CD4-positive, CD25-positive, alpha-beta regulatory T cell (primary cell): ENCODE measurements around the gene C14orf132. TPM values are rescaled to one million over a fixed set of nuclear protein-coding genes. Genes with fewer than 3 reads are reported as not detected.

Experiments used
- ATAC-seq, 2 donors: fragments of 150-1000 bp; cut with Tn5 transposase; one replicate each; pipeline ENCODE4 v1.10.0; 2021; ENCODE audit warnings: low read depth in 2 of 2, moderate number of reproducible peaks in 2 of 2, moderate library complexity in 1 of 2
- DNase-seq, 3 donors: peaks; one replicate each; pipeline versions ENCODE4 v3.0.0 to v3.0.0-alpha.2; 2012 to 2022; ENCODE audit warnings: mixed read lengths in 1 of 3
- H3K27ac ChIP-seq: one replicate; pipeline ENCODE4 v1.7.0; 2013; ENCODE audit warnings: mild to moderate bottlenecking, low read length; ENCODE audit not compliant: insufficient read depth, poor library complexity, severe bottlenecking
- H3K27me3 ChIP-seq: one replicate; pipeline ENCODE4 v1.7.0; 2013; ENCODE audit warnings: low read length; ENCODE audit not compliant: control insufficient read depth, insufficient read depth
- H3K36me3 ChIP-seq: one replicate; pipeline ENCODE4 v1.7.0; 2013; ENCODE audit warnings: mild to moderate bottlenecking, low read length, moderate library complexity; ENCODE audit not compliant: control insufficient read depth, insufficient read depth
- H3K4me1 ChIP-seq: 2 replicates; pipeline ENCODE4 v1.7.0; 2013; ENCODE audit warnings: mild to moderate bottlenecking, low read length; ENCODE audit not compliant: insufficient read depth, control insufficient read depth, poor library complexity, severe bottlenecking
- H3K4me3 ChIP-seq: one replicate; pipeline ENCODE4 v1.7.0; 2013; ENCODE audit warnings: low read depth, mild to moderate bottlenecking, low read length, moderate library complexity
- H3K9me3 ChIP-seq, 2 experiments: 1 replicate in 1 of 2; 2 replicates in 1 of 2; pipeline ENCODE4 v1.7.0; 2013; ENCODE audit warnings: low read length in 2 of 2, mild to moderate bottlenecking in 1 of 2, moderate library complexity in 1 of 2; ENCODE audit not compliant: control insufficient read depth in 2 of 2
- H3K27ac Mint-ChIP-seq, 3 donors: one replicate each; pipeline ENCODE4 v1.8.0; 2020 to 2022; ENCODE audit warnings: mild to moderate bottlenecking in 3 of 3, mixed read lengths in 3 of 3, moderate library complexity in 2 of 3
- H3K27me3 Mint-ChIP-seq: one replicate; pipeline ENCODE4 v1.8.0; 2022; ENCODE audit warnings: mild to moderate bottlenecking, mixed read lengths
- H3K36me3 Mint-ChIP-seq: one replicate; pipeline ENCODE4 v1.8.0; 2020; ENCODE audit warnings: mixed read lengths
- H3K4me1 Mint-ChIP-seq, 4 donors: one replicate each; pipeline ENCODE4 v1.8.0; 2020 to 2022; ENCODE audit warnings: mixed read lengths in 4 of 4, mild to moderate bottlenecking in 1 of 4
- H3K4me3 Mint-ChIP-seq, 4 donors: one replicate each; pipeline ENCODE4 v1.8.0; 2020 to 2022; ENCODE audit warnings: mild to moderate bottlenecking in 4 of 4, mixed read lengths in 4 of 4, moderate library complexity in 3 of 4
- H3K9me3 Mint-ChIP-seq, 7 donors: one replicate each; pipeline ENCODE4 v1.8.0; 2020 to 2022; ENCODE audit warnings: mixed read lengths in 7 of 7, mild to moderate bottlenecking in 3 of 7, moderate library complexity in 2 of 7
- polyA plus RNA-seq, 4 donors: library from polyadenylated mRNA; unstranded; fragments of 300-500 nt; fragmentation: Illumina TruSeq; gene quantifications; one replicate each; pipeline ENCODE4 v1.2.3, GENCODE V29; 2021
- total RNA-seq: library from RNA; stranded (reverse); gene quantifications from one replicate; pipeline ENCODE4 v1.2.3, GENCODE V29; 2022

C14orf132 gene
- total and polyA plus RNA-seq, 5 donors from 2014 or later: 0.20 to 1.2 (median 0.30) TPM; not detected in 1

DNA sequence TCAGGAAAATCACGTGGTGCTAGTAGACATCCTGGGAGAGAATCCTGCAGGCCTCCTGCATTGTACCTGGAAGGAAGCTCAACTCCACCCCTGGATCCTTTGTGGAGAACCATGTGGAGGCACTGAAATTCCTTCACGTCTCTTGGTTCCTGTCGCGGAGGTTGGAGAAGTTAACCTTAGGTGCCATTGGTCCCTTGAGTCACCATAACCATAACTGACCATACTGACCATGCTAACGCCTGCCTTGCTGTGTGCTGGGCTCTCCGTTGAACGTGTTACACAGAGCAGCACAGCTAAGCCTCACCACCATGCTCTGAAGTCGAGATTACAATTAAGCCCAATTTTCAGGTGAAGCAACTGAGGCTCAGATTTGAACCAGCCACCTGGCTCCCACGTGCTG lies 18.6 kb downstream of the C14orf132 start:
- DNase-seq (no peak), ATAC-seq (no peak)
- Histone ChIP-seq H3K4me1 (no peaks in the 10 kb centered on the region), H3K4me3 (no peak overlapping the region), H3K27ac (no peak overlapping the region), H3K27me3 (peaks cover 3% of the 10 kb centered on the region), H3K9me3 (no peaks in the 10 kb centered on the region), H3K36me3 (no peaks in the 10 kb centered on the region)
- H3K36me3 Mint-ChIP-seq: no peaks in the 10 kb centered on the region
- H3K4me3 Mint-ChIP-seq: no peak overlapping the region
- H3K27me3 Mint-ChIP-seq: peaks cover 32% of the 10 kb centered on the region
- no peaks in the 10 kb centered on the region for H3K9me3 Mint-ChIP-seq
- no peak overlapping the region for H3K27ac Mint-ChIP-seq
- H3K4me1 Mint-ChIP-seq: no peaks in the 10 kb centered on the region

DNA sequence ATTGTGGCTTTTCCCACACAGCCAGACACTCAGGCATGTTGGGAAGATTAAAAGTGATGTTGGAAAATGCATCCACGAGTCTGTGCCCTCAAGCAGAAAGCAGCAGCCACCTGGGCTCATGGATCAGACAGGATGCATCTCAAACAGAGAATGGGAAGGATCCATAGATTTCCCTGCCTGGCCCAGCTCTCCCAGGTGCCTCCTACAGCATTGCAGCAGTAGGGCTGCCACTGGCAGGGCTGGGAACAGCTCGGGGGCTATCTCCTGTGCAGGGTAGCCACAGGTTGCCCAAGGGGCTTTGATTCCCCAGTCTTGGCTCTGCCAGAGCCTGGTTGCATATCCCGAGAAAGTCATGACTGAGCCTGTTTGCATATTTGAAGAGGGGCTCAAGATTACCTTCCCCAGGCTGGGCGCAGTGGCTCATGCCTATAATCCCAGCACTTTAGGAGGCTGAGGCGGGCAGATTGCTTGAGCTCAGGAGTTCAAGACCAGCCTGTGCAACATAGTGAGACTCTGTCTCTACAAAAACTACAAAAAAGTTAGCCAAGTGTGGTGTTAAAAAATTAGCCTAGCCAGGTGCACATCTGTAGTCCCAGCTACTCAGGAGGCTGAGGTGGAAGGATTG lies 19.5 kb downstream of the C14orf132 start:
- H3K27me3 Mint-ChIP-seq: peaks cover 30% of the 10 kb centered on the region
- no peaks in the 10 kb centered on the region for H3K4me1 Mint-ChIP-seq
- H3K9me3 Mint-ChIP-seq: no peaks in the 10 kb centered on the region
- no peak overlapping the region for H3K4me3 ChIP-seq
- no peaks in the 10 kb centered on the region for H3K9me3 ChIP-seq
- no peaks in the 10 kb centered on the region for H3K36me3 ChIP-seq
- ATAC-seq: no peak
- H3K4me1 ChIP-seq: no peaks in the 10 kb centered on the region
- no peak for DNase-seq
- no peak overlapping the region for H3K27ac ChIP-seq
- H3K27me3 ChIP-seq: peaks cover 3% of the 10 kb centered on the region
- H3K4me3 Mint-ChIP-seq: no peak overlapping the region
- no peaks in the 10 kb centered on the region for H3K36me3 Mint-ChIP-seq
- H3K27ac Mint-ChIP-seq: no peak overlapping the region

DNA sequence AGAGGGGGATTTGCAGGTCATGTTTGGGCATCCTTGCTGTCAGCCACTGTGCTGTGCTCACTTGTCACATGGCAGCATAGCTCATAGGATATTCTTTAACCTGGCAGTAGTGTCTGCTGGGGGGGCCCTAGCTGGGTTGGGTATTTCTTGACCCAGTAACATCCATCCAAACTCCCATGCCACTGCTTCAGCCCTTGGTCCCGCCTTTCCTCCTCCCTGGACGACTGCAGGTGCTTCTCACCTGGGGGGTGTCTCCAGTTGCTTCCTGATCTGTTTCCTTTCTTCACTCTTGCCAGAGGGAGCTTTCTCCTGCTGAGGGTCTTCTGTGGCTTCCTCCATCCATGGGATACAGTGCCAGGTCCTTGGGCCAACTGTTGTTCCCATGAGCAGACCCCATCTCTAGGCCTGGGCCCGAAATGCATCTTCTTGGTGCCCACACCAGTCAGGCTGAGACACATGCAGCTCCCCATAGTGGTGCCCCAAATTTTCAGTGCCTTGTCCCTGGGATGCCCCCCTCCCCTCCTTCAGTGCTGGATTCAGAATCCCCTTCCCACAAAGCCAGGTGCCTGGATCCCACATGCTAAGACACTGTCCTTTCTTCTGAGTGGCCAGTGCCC lies 20.5 kb downstream of the C14orf132 start:
- DNase-seq (no peak), ATAC-seq (no peak)
- H3K27ac Mint-ChIP-seq: no peak overlapping the region
- H3K27me3 Mint-ChIP-seq: peaks cover 25% of the 10 kb centered on the region
- no peaks in the 10 kb centered on the region for H3K9me3 ChIP-seq
- H3K36me3 Mint-ChIP-seq: no peaks in the 10 kb centered on the region
- H3K27ac ChIP-seq: no peak overlapping the region
- H3K27me3 ChIP-seq: peaks cover 3% of the 10 kb centered on the region
- no peak overlapping the region for H3K4me3 Mint-ChIP-seq
- H3K4me3 ChIP-seq: no peak overlapping the region
- H3K4me1 ChIP-seq: no peaks in the 10 kb centered on the region
- no peaks in the 10 kb centered on the region for H3K36me3 ChIP-seq
- H3K9me3 Mint-ChIP-seq: no peaks in the 10 kb centered on the region
- H3K4me1 Mint-ChIP-seq: no peaks in the 10 kb centered on the region

DNA sequence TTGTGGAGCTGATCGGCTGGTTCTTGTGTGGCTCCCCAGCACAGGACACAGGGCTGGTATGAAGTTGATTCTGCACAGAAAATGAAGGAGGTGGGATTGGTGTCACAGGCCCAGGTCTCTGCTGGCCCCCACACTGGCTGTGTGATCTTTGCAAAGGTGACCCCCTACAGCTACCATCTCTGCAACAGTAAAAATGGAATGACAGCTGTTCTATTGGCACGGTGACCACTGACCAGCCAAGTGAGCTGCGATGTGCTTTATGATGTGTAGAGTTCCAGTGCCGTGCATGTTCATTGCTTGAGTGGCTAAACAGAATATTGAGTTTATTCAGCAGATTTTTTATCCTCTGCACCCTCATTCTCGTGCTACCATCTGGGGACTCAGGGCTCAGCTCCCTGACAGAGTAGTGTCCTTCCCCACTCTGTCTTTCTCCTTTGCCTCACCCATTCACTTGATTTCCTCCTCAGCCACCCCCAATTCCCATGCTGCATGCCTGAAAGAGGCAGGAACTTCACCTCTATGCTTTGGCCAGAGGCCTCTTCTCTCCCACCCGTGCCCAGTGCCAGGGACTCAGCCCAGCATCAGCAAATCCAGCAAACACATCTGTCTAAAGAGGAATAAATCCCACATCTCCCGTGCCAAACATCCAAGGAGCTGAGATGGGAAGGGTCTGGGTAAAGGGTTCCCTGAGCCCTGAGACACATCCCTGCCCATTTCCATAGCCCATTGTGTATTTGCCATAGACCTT lies 21.2 kb downstream of the C14orf132 start:
- Mint-ChIP-seq H3K27ac (no peak overlapping the region), H3K36me3 (no peaks in the 10 kb centered on the region), H3K4me1 (no peaks in the 10 kb centered on the region), H3K27me3 (peaks cover 24% of the 10 kb centered on the region), H3K4me3 (no peak overlapping the region), H3K9me3 (no peaks in the 10 kb centered on the region)
- Histone ChIP-seq H3K4me3 (no peak overlapping the region), H3K36me3 (no peaks in the 10 kb centered on the region), H3K4me1 (no peaks in the 10 kb centered on the region), H3K27ac (no peak overlapping the region), H3K9me3 (no peaks in the 10 kb centered on the region), H3K27me3 (peaks cover 3% of the 10 kb centered on the region)
- no peak for ATAC-seq
- DNase-seq: no peak

DNA sequence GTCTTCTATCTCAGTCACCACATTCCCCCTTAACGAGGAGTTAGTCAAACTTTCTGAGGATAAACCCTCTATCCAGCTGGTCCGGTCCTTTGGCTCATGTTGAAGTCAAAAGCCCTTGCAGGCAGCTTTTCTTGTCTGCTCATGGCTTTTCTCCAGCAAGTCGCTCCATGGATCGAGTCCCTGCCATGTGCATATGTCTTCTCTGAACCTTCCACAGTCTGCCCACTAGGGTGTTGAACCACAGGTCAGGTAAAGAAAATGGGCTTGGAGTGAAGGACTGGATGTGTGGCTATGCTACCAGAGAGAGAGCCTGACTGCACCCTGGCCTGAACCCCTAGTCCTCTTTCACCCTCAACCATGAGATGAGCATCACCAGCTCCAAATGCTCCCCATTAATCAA lies 22.8 kb downstream of the C14orf132 start:
- H3K4me3 Mint-ChIP-seq: no peak overlapping the region

DNA sequence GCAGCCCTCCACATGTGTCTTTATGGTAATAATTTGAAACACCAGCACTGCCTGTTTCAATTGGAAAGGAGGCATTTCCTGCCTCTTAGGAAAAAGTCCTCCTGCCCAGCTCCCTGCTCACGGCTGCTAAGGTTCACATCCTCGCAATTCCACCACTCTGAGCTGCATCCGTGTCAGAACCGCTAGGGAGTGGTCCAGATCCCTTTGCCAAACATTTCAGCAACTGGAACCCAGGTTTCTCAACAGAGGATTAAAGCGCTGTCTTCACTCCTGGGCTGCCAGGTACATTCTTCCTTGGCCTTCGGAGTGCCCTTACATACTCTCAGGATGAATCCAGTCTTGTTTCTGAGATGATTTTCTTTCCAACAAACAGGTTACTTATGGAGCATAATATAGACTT lies 23.3 kb downstream of the C14orf132 start:
- Mint-ChIP-seq H3K4me3 (no peak overlapping the region), H3K27me3 (peaks cover 18% of the 10 kb centered on the region), H3K36me3 (no peaks in the 10 kb centered on the region), H3K9me3 (peaks cover 0 to 2% (median 0%) of the 10 kb centered on the region in 7 donors), H3K4me1 (no peaks in the 10 kb centered on the region), H3K27ac (no peak overlapping the region)
- Histone ChIP-seq H3K27ac (no peak overlapping the region), H3K9me3 (no peaks in the 10 kb centered on the region), H3K36me3 (no peaks in the 10 kb centered on the region), H3K4me3 (no peak overlapping the region), H3K4me1 (no peaks in the 10 kb centered on the region), H3K27me3 (peaks cover 3% of the 10 kb centered on the region)
- no peak for DNase-seq
- ATAC-seq: no peak

More for the DNA sequence above, 22.8 kb downstream of the C14orf132 start:
- H3K27me3 ChIP-seq: peaks cover 3% of the 10 kb centered on the region
- H3K9me3 ChIP-seq: no peaks in the 10 kb centered on the region
- no peaks in the 10 kb centered on the region for H3K4me1 ChIP-seq
- H3K36me3 ChIP-seq: no peaks in the 10 kb centered on the region
- DNase-seq (no peak), ATAC-seq (no peak)
- no peak overlapping the region for H3K4me3 ChIP-seq
- Mint-ChIP-seq H3K36me3 (no peaks in the 10 kb centered on the region), H3K4me1 (no peaks in the 10 kb centered on the region), H3K27me3 (peaks cover 20% of the 10 kb centered on the region), H3K9me3 (peaks cover 0 to 2% (median 0%) of the 10 kb centered on the region in 7 donors), H3K27ac (no peak overlapping the region)
- H3K27ac ChIP-seq: no peak overlapping the region

DNA sequence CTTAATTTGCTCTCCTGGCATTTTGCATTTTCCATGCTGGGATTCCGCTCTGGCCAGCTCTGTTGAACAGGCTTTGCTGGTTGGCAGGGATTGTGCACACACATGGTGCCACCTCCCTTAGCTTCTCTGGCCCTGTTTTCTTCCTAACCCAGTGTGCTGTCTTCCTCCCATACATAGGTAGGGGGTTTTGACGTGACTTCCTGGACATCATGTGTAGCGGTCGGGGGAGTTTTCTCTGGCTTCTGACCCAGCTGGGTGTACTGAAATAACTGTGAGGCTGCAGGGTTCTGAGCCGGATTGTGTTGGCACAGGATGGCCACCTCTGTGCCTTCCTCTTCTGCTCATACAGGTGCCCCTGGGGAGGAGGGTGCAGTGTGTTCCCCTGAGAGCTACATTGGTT lies 25.7 kb downstream of the C14orf132 start:
- H3K27me3 Mint-ChIP-seq: peaks cover 13% of the 10 kb centered on the region
- H3K27me3 ChIP-seq: peaks cover 3% of the 10 kb centered on the region
- DNase-seq (no peak), ATAC-seq (no peak)
- no peak overlapping the region for H3K4me3 ChIP-seq
- no peaks in the 10 kb centered on the region for H3K36me3 Mint-ChIP-seq
- H3K9me3 ChIP-seq: no peaks in the 10 kb centered on the region
- H3K4me1 Mint-ChIP-seq: no peaks in the 10 kb centered on the region
- peaks cover 0 to 2% (median 0%) of the 10 kb centered on the region in 7 donors for H3K9me3 Mint-ChIP-seq
- H3K27ac Mint-ChIP-seq: no peak overlapping the region
- H3K4me1 ChIP-seq: no peaks in the 10 kb centered on the region
- H3K27ac ChIP-seq: no peak overlapping the region
- no peak overlapping the region for H3K4me3 Mint-ChIP-seq
- no peaks in the 10 kb centered on the region for H3K36me3 ChIP-seq
